Fibroblast of mammary gland (primary cell): ENCODE data around the gene TRIP4.
A peak's percentile ranks its signal among the peaks of the same experiment; 100 is the strongest.

Source experiments
- DNase-seq: peaks from one replicate; pipeline ENCODE4 v3.0.0-alpha.2; 2010; ENCODE audit warnings: low read depth
- H3K4me3 ChIP-seq: 2 replicates; pipeline ENCODE4 v1.5.1; 2011; ENCODE audit warnings: low read depth, mild to moderate bottlenecking, low read length, moderate library complexity; ENCODE audit not compliant: control insufficient read depth
- CTCF ChIP-seq: conservative IDR thresholded peaks from 2 replicates; pipeline ENCODE4 v1.5.1; 2011; ENCODE audit warnings: low read depth, low read length, inconsistent platforms; ENCODE audit not compliant: control insufficient read depth, insufficient read depth

Gene TRIP4

GRCh38 chr15:64456634-64457108 lies 69.0 kb downstream of the TRIP4 start:
- no peak for DNase-seq
- H3K4me3 ChIP-seq: no peak overlapping the region
- TF ChIP-seq CTCF: no peak

GRCh38 chr15:64459066-64459781 lies 71.6 kb downstream of the TRIP4 start:
- DNase-seq: no peak
- H3K4me3 ChIP-seq: no peak overlapping the region
- no peak for TF ChIP-seq CTCF

- peak; percentile 95 for DNase-seq
- peak within 1 kb of the TSS; percentile 71 for H3K4me3 ChIP-seq
- no peak for TF ChIP-seq CTCF
Observed at GRCh38 chr15:64460206-64460723, 72.6 kb downstream of the TRIP4 start, which contains the start of gene ZNF609. Gene ZNF609, plus strand, starts transcription at chr15:64460578. Its CDS starts 38,842 bp downstream, at chr15:64499420.

GRCh38 chr15:64460724-64461720 lies 73.4 kb downstream of the TRIP4 start:
- peak; percentile 88 for DNase-seq
- peak overlapping the region; percentile 71 for H3K4me3 ChIP-seq
- TF ChIP-seq CTCF: peak; percentile 12

- TF ChIP-seq CTCF: no peak
- peak overlapping the region; percentile 71 for H3K4me3 ChIP-seq
- DNase-seq: no peak
Observed at GRCh38 chr15:64461721-64462162, 74.1 kb downstream of the TRIP4 start.

- no peak overlapping the region for H3K4me3 ChIP-seq
- TF ChIP-seq CTCF: no peak
- no peak for DNase-seq
Observed at GRCh38 chr15:64462492-64462891, 74.9 kb downstream of the TRIP4 start.
